ENCODE results near the gene QRICH2. TPM values are rescaled to one million over a fixed set of nuclear protein-coding genes. Genes with fewer than 3 reads are reported as not detected.
"Not testable (repeated sequence)": the region's sequence is repeated elsewhere in the genome, so short reads cannot be mapped to it uniquely, and the experiment has no call there.

QRICH2 gene
- total RNA-seq, 1 experiment from 2014 or later, result 0.67 TPM

- no peak for DNase-seq (ENCODE audit: extremely low read depth, low read depth)
Measured at GRCh38 chr17:76329664-76330063, 21.6 kb upstream of the QRICH2 start.

GRCh38 chr17:76327696-76328095 lies 19.6 kb upstream of the QRICH2 start:
- no peak for DNase-seq (ENCODE audit: extremely low read depth, low read depth)

DNA sequence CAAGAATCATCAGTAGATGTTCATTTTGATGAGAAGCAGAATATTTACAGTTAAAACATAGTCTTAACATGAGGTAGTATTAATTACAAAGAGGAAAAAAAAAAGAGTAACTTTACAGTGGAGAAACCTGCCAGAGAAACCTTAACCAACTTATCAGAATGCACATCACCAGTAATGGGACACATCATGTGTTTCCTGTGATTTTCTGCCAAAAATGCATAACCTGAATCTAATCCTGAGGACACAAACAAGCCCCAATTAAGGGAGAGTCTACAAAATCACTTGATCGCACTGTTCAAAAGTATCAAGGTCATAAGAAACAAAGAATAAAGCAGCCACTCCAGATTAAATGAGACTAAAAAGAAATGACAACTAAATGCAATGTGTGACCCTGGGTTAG lies 18.2 kb upstream of the QRICH2 start:
- DNase-seq (ENCODE audit: extremely low read depth, low read depth), result no peak

DNA sequence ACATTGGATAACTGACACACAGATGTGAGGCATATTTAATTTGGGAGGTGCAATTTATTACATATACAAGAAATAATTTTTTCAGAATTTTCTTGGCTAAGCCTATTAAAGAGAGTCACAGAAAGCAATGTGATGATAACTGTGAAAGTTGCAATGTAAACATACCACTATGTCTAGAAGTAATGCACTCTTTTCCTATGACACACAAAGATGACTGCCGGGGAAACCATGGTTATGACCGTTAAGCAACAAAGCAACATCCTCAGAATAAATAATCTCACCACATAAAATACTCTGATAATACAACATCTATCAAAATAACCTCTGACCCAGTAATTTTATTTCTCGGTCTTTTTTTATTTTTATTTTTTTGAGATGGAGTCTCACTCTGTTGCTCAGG lies 10.5 kb upstream of the QRICH2 start:
- no peak for DNase-seq (ENCODE audit: extremely low read depth, low read depth)

GRCh38 chr17:76317535-76317934 lies 9.5 kb upstream of the QRICH2 start:
- DNase-seq (ENCODE audit: extremely low read depth, low read depth), result no peak

GRCh38 chr17:76314392-76315227 lies 6.5 kb upstream of the QRICH2 start:
- DNase-seq (ENCODE audit: extremely low read depth, low read depth), result no peak

DNA sequence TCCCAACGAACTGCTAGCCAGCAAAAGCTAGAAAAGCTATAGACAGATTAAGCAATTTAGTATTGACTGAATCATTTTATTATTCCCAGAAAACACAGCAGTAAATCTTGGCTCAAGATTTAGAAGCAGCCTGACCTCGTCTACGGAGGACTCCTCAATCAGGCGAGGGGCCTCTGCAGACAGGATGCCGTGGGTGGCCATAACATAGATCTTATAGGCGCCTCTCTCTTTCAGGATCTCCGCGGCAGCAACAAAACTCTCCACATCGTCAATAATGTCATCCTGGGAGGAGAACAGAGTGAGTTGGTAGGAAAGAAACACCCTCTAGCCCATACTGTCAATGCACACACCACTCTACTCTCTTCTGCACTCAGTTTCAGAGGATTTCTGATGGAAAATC lies 4.7 kb upstream of the QRICH2 start:
- no peak for DNase-seq (ENCODE audit: extremely low read depth, low read depth)

DNA sequence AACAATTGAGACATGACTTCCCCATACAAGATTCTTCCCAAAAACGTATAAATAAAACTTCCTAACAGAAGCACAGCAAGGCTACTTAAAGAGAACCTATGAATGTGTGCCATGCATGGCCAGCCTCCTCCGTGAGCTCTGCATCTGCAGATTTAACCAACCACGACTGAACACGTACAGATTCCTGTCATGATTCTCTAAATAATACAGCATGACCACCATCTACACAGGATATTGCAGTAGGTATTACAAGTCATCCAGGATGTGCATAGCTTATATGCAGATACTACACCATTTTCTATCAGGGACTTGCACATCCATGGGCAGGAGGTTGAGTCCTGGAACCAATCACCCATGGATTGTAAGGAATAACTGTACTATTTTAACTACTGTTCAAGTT lies 1.4 kb upstream of the QRICH2 start:
- no peak for DNase-seq (ENCODE audit: extremely low read depth, low read depth)

GRCh38 chr17:76307299-76307965 lies 644 bp downstream of the QRICH2 start:
- no peak for DNase-seq (ENCODE audit: extremely low read depth, low read depth)

GRCh38 chr17:76305135-76305454 lies 3.0 kb downstream of the QRICH2 start:
- DNase-seq (ENCODE audit: extremely low read depth, low read depth), result not testable (repeated sequence)

- no peak for DNase-seq (ENCODE audit: extremely low read depth, low read depth)
Measured at GRCh38 chr17:76304226-76305134, 3.6 kb downstream of the QRICH2 start.

GRCh38 chr17:76297436-76297835 lies 10.6 kb downstream of the QRICH2 start:
- no peak for DNase-seq (ENCODE audit: extremely low read depth, low read depth)

- no peak for DNase-seq (ENCODE audit: extremely low read depth, low read depth)
Measured at GRCh38 chr17:76296889-76297288, 11.2 kb downstream of the QRICH2 start.

GRCh38 chr17:76296186-76296585 lies 11.9 kb downstream of the QRICH2 start:
- DNase-seq (ENCODE audit: extremely low read depth, low read depth), result no peak

GRCh38 chr17:76293106-76293505 lies 15.0 kb downstream of the QRICH2 start:
- no peak for DNase-seq (ENCODE audit: extremely low read depth, low read depth)

- no peak for DNase-seq (ENCODE audit: extremely low read depth, low read depth)
Measured at GRCh38 chr17:76292567-76292966, 15.5 kb downstream of the QRICH2 start.

DNA sequence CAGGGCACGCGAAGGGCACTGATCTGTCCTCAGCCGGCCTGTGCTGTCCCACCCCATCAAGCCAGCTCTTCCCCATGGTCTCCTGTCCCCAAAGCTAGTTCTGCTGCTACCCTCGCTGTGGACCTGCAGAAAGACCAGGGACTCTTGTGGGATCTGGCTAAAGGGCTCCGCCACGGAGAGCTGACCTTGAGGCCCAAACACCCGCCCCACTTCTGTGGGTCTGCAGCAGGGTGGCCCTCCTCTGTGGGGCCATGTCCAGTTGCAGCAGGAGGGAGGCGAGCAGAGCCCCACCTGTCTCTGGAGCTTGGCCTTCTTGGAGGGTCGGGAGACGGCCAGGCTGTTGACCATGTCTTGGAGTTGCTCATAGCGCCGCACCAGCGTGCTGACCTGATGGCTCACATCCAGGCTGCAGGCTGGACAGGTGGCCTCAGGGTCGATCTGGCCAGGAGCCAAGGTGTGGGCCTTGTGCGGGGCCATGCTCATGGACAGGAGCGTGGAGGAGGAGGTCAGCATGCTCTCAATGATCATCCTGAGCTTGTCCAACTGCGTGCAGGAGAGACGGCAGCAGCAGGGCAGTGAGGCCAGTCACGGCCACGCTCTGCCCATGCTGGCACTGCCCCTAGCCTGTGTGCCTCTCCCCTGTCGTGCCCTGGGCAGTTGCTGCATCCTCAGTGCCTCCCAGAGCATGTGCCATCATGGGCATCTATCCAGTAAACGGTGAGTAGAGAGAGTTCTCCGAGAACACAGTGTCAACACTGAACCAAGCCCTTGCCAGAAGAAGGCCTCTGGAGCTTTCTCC lies 26.3 kb downstream of the QRICH2 start:
- DNase-seq (ENCODE audit: extremely low read depth, low read depth), result no peak

DNA sequence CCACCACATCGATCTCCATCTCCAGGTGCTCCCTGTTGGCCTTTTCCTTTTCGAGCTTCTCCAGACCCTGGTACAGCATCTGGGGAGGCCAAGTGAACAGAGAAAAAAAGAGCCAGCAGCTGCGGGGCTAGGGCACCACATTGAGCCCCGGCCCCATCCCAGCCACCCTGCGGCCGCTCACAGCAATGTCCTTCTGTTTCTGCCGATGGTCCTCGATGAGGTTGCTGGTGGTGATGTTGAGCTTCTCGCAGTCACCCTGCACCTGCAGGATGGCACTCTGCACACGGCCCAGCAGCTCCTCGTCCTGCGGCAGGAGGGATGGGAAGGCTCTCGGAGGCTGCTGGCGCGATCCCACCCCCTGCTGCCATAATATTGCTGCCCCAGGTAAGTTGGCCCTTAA lies 27.4 kb downstream of the QRICH2 start:
- no peak for DNase-seq (ENCODE audit: extremely low read depth, low read depth)

- DNase-seq (ENCODE audit: extremely low read depth, low read depth), result no peak
Measured at GRCh38 chr17:76279742-76280287, 28.3 kb downstream of the QRICH2 start.
